OCI-LY3 (cell line): ENCODE measurements around the gene PRRC2A.

Source experiments
- H2AFZ ChIP-seq: fragments of 200-600, 300-600 bp; shearing (Covaris generic); 2 replicates; pipeline ENCODE4 v1.6.0; 2014; ENCODE audit warnings: antibody characterized with exemption, low read depth, low read length
- H3K27ac ChIP-seq: fragments of 200-600, 300-600 bp; sonication (generic); 2 replicates; pipeline ENCODE4 v1.5.1; 2014; ENCODE audit warnings: mild to moderate bottlenecking, low read length, moderate library complexity, mixed read lengths
- H3K27me3 ChIP-seq: fragments of 200-600, 300-600 bp; sonication (generic); 2 replicates; pipeline ENCODE4 v1.6.1; 2014; ENCODE audit warnings: low read depth, low read length, mixed read lengths
- H3K36me3 ChIP-seq: fragments of 200-600, 300-600 bp; sonication (generic); replicated peaks from 2 replicates; pipeline ENCODE3; 2014; ENCODE audit warnings: low read depth, low read length, mixed read lengths
- H3K4me1 ChIP-seq: fragments of 300-600, 200-600 bp; sonication (generic); 2 replicates; pipeline ENCODE4 v1.6.1; 2014; ENCODE audit warnings: low read length, mixed read lengths
- H3K4me2 ChIP-seq: fragments of 200-600, 300-600 bp; sonication (generic); 2 replicates; pipeline ENCODE4 v1.6.1; 2014; ENCODE audit warnings: low read length, mixed read lengths
- H3K4me3 ChIP-seq: fragments of 300-600, 200-600 bp; sonication (generic); 2 replicates; pipeline ENCODE4 v1.5.1; 2014; ENCODE audit warnings: antibody characterized with exemption, mild to moderate bottlenecking, low read length, moderate library complexity
- H3K79me2 ChIP-seq: fragments of 300-600, 200-600 bp; shearing (Covaris generic); 2 replicates; pipeline ENCODE4 v1.6.1; 2014; ENCODE audit warnings: mild to moderate bottlenecking, low read length, mixed read lengths
- H3K9ac ChIP-seq: fragments of 300-600, 200-600 bp; shearing (Covaris generic); 2 replicates; pipeline ENCODE4 v1.6.0; 2014; ENCODE audit warnings: mild to moderate bottlenecking, low read length, moderate library complexity
- H3K9me3 ChIP-seq: fragments of 200-600, 300-600 bp; shearing (Covaris generic); 2 replicates; pipeline ENCODE4 v1.6.1; 2014; ENCODE audit warnings: low read length, mixed read lengths; ENCODE audit not compliant: insufficient read depth
- H4K20me1 ChIP-seq: fragments of 200-600, 300-600 bp; sonication (generic); 2 replicates; pipeline ENCODE4 v1.6.1; 2016; ENCODE audit warnings: low read length, mixed read lengths; ENCODE audit not compliant: insufficient read depth
- CTCF ChIP-seq: fragments of 200-600, 300-600 bp; sonication (generic); IDR thresholded peaks from 2 replicates; pipeline ENCODE4 v1.5.1; 2014; ENCODE audit warnings: antibody characterized with exemption, low read length, low read depth
- EZH2phosphoT487 ChIP-seq: fragments of 200-600 bp; shearing (Covaris generic); IDR thresholded peaks from 2 replicates; pipeline ENCODE4 v1.6.1; 2018; ENCODE audit warnings: antibody characterized with exemption, mixed run types, low read depth

PRRC2A gene

GRCh38 chr6:31581434-31582229 is 38.9 kb upstream of the PRRC2A start:
- peaks cover 17% of the 10 kb centered on the region for H4K20me1 ChIP-seq

GRCh38 chr6:31582230-31582643 is 38.3 kb upstream of the PRRC2A start, which contains the start of gene LTB:
TSS of gene LTB (minus strand) at chr6:31582424. CDS start at chr6:31582417, 7 bp downstream.
- Histone ChIP-seq H2AFZ (no peak within 1 kb of the TSS), H3K27me3 (no peaks in the 10 kb centered on the region), H3K27ac (peak within 1 kb of the TSS; percentile 100), H3K36me3 (peaks cover 28% of the 10 kb centered on the region), H3K9me3 (no peaks in the 10 kb centered on the region), H3K79me2 (peaks cover 63% of the 10 kb centered on the region), H3K4me3 (peak within 1 kb of the TSS; percentile 98), H3K9ac (peak within 1 kb of the TSS; percentile 94), H3K4me1 (peaks cover 64% of the 10 kb centered on the region), H3K4me2 (peak within 1 kb of the TSS; percentile 100), H4K20me1 (peaks cover 11% of the 10 kb centered on the region)
- no peak for TF ChIP-seq EZH2phosphoT487
- TF ChIP-seq CTCF: no peak

More at GRCh38 chr6:31581434-31582229, 38.9 kb upstream of the PRRC2A start:
- H3K36me3 ChIP-seq: peaks cover 34% of the 10 kb centered on the region
- H3K9me3 ChIP-seq: no peaks in the 10 kb centered on the region
- H3K4me3 ChIP-seq: peak overlapping the region; percentile 98
- peak overlapping the region; percentile 94 for H3K9ac ChIP-seq
- H3K27me3 ChIP-seq: no peaks in the 10 kb centered on the region
- peaks cover 58% of the 10 kb centered on the region for H3K4me1 ChIP-seq
- H3K79me2 ChIP-seq: peaks cover 69% of the 10 kb centered on the region
- no peak for TF ChIP-seq CTCF
- TF ChIP-seq EZH2phosphoT487: no peak
- no peak overlapping the region for H2AFZ ChIP-seq
- H3K27ac ChIP-seq: peak overlapping the region; percentile 100
- H3K4me2 ChIP-seq: peak overlapping the region; percentile 100

GRCh38 chr6:31585491-31585890 is 35.0 kb upstream of the PRRC2A start:
- Histone ChIP-seq H3K27me3 (no peaks in the 10 kb centered on the region), H3K4me1 (peaks cover 49% of the 10 kb centered on the region), H3K36me3 (peaks cover 11% of the 10 kb centered on the region), H3K27ac (peak overlapping the region; percentile 82), H3K4me2 (peak overlapping the region; percentile 61), H3K79me2 (peaks cover 32% of the 10 kb centered on the region), H3K9me3 (no peaks in the 10 kb centered on the region), H3K4me3 (no peak overlapping the region; the same call in 1 of the 2 replicates), H3K9ac (peak overlapping the region; percentile 52; the same call in 1 of the 2 replicates), H4K20me1 (no peaks in the 10 kb centered on the region), H2AFZ (no peak overlapping the region)
- no peak for TF ChIP-seq EZH2phosphoT487
- TF ChIP-seq CTCF: peak; percentile 64

GRCh38 chr6:31586008-31586407 is 34.5 kb upstream of the PRRC2A start, which contains the start of gene LST1:
TSS of gene LST1 (plus strand) at chr6:31586277. CDS start at chr6:31587300, 1,023 bp downstream.
- no peaks in the 10 kb centered on the region for H3K9me3 ChIP-seq
- H3K27ac ChIP-seq: peak within 1 kb of the TSS; percentile 82
- peaks cover 11% of the 10 kb centered on the region for H3K36me3 ChIP-seq
- peaks cover 49% of the 10 kb centered on the region for H3K4me1 ChIP-seq
- no peak within 1 kb of the TSS for H2AFZ ChIP-seq
- no peaks in the 10 kb centered on the region for H3K27me3 ChIP-seq
- TF ChIP-seq CTCF (no peak), EZH2phosphoT487 (no peak)
- H3K4me3 ChIP-seq: no peak within 1 kb of the TSS; the same call in 1 of the 2 replicates
- peaks cover 27% of the 10 kb centered on the region for H3K79me2 ChIP-seq
- H4K20me1 ChIP-seq: no peaks in the 10 kb centered on the region
- peak within 1 kb of the TSS; percentile 52; the same call in 1 of the 2 replicates for H3K9ac ChIP-seq
- peak within 1 kb of the TSS; percentile 61 for H3K4me2 ChIP-seq
